GM18870 (cell line): ENCODE measurements around the gene PSME3IP1.
"Not testable (repeated sequence)": the region's sequence is repeated elsewhere in the genome, so short reads cannot be mapped to it uniquely, and the experiment has no call there.

Experiments used
- ATAC-seq: cut with Tn5 transposase; IDR thresholded peaks from one replicate; pipeline ENCODE4 v1.9.1; 2021; ENCODE audit warnings: moderate library complexity; ENCODE audit not compliant: unreplicated experiment

PSME3IP1 gene

DNA sequence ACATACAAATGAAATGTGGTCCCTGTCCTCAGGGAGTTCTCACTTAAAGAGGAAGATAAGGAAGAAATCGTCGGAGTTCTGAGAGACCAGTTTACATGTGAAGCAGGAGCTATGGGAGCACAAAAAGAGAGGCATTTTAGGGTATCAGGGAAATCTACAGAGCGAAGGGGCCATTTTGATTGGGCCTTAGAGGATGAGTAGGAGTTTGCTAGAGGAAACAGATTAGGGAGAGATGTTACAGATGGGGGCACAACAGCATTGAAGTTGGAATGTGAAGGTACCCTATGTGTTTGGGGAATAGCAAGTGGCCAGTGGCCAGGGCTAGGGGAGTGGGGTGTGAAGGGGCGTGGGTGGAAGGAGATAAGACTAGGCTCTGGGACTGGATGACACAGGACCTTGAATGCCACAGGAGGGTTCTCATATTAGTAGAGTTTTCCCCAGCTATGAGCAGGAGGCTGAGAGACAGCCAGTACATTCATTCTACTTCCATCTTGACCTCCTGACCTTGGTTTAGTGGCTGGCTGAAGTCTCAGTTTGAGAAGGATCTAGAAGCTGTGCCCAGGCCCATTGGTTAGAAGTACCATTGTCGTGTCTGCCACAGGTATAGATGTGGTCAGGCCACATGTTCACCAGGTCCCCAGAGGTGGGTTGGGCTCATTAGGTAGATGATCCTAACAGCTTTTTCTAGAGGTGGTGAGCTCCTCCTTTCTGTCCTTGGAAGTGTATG lies 58.6 kb downstream of the PSME3IP1 start:
- ATAC-seq = no peak

DNA sequence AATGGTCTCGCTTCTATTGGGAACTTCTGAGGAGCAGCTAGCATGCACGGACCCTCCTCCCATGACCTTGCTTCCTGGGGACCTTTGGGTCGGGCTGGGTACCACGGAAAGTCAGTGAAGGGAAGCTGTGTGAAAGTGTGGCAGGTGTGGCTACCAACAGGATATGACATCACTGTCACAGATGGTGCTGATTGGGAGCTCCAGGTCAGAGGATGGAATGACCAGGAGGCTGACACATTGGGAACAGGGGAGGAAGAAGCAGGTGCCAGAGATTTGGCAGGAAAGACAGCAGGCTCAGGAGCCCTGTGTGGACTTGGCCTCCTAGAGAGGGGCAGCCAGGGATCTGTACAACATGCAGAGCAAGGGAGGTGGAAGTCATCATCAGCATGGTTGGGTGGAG lies 59.4 kb downstream of the PSME3IP1 start:
- no peak for ATAC-seq

DNA sequence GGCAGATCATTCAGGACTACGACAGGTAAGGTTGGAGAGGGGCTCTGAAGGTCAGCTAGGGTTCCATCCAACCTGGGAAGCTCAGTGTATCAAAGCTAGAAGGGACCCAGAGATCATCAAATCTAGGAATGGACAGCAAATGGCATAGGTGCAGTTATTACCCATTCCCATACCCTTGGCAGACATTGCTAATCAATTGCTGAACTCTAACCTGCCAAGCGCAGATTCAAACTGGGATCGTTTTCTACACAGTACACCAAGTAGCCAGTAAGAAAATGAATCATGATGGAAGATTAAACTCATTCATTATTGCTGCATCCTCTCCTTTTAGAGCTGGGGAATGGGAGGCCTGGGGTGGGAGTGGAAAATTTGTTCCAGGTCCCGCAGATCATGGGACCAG lies 59.9 kb downstream of the PSME3IP1 start:
- ATAC-seq = no peak

DNA sequence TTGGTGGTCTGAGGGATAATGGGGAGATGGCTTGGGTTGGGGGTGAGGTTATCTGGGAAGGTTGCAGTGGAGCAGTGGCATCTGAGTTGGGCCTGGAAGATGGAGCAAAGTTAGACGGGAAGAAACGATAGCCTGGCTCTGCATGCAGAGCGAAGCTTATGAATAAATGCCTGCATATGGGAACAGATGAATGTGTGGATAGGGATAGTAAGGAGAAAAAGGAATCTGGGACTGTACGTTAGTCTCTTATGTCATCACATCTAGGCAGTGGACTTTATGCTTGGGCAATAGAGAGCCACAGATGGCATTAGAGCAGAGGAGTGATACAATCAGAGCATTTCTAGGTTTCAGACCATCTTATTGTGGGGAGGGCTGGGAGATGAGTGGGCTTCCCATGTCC lies 60.5 kb downstream of the PSME3IP1 start:
- no peak for ATAC-seq

DNA sequence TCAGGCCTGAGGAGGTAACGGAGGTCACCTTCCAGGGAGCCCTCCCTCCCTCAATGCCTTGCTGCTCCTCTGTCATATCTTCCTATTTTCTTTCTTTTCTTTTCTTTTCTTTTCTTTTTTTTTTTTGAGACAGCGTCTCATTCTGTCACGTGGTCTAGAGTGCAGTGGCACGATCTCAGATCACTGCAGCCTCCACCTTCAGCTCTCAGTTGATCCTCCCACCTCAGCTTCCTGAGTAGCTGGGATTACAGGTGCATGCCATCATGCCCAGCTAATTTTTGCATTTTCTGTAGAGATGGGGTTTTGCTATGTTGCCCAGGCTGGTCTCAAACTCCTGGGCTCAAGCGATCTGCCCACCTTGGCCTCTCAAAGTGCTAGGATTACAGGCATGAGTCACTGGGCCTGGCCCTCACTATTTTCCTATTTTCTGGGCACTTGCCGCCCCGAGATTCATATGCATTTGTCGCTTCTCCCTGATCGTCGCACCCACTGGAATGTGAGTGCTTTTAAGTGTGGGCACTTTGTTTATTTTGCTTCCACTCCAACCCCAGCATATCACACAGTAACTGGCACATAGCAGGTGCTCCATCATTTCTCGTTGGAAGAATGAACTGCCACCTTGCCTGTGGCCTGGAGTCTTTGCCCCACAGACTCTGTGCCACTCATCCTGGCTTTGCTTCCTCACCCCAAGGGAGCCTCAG lies 61.7 kb downstream of the PSME3IP1 start:
- ATAC-seq = no peak

DNA sequence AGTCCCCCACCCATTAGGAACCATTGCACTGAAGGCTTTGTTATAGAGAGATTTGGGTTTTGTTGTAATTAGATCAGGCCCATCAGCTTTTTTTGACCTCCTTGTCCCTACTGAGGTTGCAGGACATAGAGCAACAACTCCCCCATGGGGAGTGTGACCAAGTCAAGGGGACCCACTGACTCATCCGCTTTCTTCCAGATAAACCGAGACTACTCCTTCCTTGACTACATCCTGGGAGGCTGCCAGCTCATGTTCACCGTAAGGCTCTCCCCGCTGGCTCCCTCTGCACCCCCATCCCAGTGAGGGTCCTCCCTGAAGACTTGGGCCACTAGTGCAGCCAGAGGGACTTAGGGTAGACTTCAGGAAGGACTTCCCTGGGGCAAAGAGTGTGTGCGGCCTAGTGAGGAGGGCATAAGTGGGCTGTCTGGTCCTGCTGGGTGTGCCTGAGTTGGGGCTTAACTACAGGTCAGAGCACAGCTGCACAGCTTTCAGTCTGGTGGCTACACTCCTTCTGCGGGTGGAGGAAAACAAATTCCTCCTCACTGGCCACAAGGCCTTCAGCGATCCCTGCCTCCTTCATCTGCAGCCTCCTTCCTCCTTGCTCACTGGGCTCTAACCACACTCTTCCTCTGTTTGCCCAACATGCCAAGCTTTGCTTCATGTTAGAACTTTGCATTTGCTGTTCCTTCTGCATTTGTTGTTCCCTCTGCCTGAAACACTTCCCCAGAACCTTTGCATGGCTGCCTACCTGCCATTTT lies 62.4 kb downstream of the PSME3IP1 start:
- ATAC-seq = no peak

DNA sequence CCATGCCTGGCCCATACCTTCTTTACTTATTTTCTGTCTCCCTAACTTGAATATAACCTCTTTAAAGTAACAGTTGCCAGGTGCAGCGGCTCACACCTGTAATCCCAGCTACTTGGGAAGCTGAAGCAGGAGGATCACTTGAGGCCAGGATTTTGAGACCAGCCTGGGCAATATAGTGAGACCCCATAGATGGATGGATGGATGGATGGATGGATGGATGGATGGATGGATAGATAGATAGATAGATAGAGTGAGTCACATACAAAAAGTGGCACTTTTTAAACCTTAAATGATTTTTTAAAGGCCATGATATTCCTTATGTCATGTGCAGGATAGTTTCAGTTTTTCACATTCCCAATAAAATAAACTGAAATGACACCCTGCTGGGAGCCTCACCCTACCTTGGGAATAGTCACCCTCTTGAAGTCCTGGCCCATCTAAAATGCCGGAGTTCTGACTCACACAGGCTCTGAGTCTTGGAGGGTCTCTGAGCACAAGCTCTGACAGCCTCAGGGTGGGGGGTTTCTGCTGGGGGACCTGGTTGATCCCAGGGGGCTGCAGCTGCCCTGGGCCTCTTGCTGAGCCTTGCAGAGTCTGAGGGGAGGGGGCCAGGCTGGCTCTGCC lies 67.3 kb downstream of the PSME3IP1 start:
- no peak for ATAC-seq

DNA sequence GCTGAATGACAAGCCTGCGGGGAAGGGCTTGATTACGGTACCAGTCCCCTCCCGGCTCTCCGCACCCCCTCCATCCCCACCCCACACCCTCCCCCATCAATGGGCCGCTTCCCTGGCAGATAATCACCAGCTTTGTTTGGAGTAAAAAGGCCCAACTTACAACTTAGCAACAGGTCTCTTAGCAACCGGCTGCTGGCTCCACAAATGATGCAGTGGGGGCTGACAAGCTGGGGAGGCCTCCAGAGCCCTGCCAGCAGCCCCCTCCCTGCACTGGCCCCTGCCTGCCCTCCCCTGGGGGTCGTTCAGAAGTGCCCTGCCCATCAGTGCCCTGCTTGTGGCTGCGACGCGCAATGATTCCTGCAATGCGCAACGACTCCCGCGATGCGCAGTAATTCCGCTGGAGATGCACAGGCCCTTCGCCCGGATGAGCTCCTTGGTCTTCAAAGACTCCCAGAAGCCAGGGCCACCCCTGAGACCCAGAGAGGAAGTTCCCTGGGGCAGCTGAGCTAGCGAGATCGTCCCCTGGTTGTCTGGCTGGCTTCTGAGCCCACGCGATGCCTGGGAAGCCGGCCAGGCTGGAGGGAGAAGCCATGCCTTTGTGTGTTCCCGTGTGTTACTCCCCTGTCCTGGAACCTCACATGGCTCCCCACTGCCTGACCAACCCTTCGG lies 70.2 kb downstream of the PSME3IP1 start:
- no peak for ATAC-seq

DNA sequence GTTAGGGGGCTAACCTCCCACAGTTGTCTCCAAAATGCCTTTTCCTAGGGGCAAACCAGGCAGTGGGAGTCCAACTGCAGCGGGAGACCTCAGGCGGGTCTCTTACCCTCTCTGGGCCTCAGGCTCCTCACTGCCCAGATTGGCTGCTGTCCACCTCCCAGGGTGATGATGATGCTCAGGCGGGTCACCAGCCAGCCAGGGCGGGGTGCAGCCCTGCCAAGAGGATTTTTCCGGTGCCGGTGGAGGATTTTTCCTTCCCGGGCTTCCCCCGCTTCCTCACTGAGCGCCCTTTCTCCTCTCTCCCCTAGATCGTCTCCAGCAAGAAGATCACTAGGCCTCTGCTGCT lies 70.7 kb downstream of the PSME3IP1 start:
- no peak for ATAC-seq

DNA sequence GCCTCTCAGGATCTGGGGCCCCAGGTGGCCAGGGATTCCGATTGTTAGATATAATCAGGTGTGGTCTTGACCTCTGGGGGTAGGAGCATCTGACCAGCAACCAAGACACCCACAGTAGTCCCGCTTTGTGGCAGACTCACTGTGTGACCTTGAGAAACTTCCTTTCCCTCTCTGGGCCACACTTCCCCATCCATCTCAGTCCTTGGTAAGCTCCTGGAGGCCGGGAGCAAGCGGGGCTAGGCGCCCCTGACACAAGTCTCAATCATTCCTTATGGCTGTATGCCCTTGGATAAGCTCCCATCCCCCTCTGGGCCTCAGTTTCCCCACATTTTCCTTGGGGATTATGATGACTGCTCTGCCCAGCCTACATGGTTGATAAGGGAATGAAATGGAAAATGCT lies 72.2 kb downstream of the PSME3IP1 start:
- ATAC-seq = no peak

DNA sequence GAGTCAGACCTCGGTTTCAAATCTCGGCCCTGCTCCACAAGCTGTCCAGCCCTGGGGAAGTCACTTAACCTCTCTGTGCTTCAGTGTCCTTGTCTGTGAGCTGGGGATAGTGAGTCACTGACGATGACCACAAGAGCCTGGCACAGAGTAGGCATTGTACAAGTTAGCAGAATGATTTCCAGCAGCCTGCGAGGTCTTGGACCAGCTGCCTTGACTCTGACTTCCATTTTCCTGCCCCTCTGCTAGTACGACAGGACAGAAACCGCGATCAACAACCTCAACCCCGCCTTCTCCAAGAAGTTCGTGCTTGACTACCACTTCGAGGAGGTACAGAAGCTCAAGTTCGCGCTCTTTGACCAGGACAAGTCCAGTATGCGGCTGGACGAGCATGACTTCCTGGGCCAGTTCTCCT lies 72.8 kb downstream of the PSME3IP1 start:
- ATAC-seq = no peak

DNA sequence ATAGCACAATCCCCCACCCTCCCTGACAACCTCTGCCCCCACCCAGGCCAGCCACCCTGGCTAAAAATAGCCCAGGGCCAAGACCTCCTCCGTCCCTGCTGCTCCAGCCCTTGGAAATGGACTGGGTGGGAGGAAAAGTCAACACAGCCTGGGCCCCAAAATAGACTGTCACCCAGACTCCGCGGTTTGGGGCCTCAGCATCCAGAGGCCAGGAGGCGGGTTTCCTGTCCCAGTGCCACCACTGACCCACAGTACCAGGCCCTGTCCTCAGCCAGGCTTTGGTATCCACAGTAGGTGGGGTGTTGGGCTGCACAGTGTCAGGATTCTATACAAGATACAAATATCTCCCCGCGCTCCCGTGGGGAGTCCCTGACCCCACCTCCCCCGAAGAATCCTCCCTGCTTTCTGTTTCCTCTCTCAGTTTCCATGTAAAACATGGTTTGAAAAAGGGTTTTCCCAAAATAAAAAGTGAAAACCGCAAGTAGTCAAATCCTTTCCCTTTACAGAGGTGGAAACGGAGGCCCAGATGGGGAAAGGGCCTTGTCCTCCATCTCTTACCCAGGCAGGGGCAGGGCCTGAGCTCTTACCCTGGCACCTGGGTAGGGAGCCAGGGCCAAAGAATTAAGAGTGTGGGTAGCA lies 73.3 kb downstream of the PSME3IP1 start:
- ATAC-seq = no peak

DNA sequence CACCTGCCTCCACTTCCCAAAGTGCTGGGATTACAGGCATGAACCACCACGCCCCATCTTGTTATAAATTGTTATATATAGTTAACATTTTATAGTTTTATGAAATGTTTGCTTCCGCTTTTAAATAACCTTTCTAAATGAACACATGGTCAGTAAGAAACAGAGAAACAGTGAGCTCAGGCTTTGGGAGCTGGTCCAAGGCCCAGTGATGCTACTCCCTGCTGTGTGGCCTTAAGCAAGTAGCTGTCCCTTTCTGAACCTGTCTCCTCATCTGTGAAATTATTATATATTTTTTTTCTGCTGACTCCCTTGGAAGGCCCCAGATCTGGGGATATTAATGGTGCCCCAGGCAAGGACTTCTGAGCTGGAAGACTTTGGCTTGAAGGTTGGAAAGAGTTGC lies 74.4 kb downstream of the PSME3IP1 start:
- ATAC-seq = no peak

DNA sequence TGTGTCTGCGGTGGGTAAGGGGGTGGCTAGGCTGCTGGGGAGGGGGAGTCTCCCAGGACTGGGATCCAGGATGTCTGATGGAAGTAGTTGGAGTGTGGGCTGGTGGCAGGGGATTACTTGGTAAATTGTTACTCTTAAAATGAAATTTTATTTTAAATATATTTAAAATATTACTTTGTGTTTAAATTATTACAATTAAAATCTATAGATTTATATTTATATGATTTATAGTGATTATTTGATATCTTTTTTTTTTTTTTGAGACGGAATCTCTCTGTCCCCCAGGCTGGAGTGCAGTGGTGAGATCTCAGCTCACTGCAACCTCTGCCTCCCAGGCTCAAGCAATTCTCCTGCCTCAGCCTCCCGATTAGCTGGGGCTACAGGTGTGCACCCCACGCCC lies 74.9 kb downstream of the PSME3IP1 start:
- no peak for ATAC-seq

DNA sequence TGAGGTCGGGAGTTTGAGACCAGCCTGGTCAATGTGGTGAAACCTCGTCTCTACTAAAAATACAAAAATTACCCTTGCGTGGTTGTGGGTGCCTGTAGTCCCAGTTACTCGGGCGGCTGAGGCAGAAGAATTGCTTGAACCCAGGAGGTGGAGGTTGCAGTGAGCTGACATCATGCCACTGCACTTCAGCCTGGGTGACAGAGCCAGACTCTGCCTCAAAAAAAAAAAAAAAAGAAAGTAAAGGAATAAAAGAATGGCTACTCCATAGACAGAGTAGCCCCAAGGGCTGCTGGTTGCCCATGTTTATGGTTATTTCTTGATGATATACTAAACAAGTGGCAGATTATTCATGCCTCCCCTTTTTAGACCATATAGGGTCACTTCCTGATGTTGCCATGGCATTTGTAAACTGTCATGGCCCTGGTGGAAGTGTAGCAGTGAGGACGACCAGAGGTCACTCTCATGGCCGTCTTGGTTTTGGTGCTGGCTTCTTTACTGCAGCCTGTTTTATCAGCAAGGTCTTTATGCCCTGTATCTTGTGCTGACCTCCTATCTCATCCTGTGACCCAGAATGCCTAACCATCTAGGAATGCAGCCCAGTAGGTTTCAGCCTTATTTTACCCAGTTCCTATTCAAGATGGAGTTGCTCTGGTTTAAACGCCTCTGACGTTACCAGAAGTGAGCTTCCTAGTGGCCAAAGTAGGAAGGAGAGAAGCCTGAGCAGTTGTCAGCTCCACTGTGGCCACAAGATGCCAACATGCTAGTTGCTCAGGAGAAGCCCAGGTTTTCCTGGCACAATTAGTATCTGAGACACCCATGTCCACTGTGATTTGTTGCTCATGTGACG lies 76.4 kb downstream of the PSME3IP1 start:
- ATAC-seq = not testable (repeated sequence)

DNA sequence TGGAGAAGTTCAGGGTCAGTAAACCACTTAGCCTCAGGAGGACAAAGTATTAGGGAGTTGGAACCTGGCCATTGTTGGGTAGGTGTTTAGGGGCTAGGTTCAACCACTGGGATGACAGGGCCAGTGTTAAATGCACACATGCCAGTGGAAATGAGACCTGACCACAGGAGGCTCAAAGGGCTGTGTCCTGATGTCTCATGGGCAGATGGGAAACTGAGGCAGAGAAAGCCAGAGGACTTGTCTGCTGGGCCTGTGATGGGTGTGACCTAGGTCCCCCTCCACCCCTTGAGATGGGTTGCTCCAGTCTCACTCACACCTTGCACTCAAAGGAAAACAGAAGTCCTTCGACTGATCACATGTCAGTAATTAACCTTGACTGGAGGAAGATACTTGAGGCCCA lies 77.4 kb downstream of the PSME3IP1 start:
- ATAC-seq = no peak

DNA sequence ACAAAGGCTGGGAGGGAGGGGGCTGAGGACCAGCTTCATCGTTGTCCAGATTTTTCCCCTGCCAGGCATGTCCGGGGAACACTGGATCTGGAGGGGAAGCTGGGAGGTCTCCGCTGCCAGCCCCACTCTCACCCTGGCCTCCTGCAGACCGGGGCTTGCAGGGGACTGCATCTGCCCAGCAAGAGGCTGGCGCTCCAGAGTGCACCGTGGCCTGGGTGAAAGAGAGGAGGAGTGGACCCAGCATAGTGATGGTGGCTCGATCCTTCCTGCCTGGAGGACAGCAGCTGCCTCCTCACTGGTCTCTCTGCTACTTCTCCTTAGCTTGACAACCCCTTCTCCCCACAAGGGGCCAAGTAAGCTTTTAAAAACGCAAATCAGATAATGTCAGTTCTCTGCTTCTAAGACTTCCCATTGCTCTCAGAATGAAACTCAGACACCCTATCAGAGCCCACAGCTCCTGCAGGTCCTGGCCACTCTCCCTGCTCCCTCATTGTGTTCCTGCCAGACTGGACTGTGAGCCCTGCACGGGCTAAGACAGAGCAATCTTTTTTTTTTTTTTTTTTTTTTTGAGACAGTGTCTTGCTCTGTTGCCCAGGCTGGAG lies 78.4 kb downstream of the PSME3IP1 start:
- no peak for ATAC-seq

DNA sequence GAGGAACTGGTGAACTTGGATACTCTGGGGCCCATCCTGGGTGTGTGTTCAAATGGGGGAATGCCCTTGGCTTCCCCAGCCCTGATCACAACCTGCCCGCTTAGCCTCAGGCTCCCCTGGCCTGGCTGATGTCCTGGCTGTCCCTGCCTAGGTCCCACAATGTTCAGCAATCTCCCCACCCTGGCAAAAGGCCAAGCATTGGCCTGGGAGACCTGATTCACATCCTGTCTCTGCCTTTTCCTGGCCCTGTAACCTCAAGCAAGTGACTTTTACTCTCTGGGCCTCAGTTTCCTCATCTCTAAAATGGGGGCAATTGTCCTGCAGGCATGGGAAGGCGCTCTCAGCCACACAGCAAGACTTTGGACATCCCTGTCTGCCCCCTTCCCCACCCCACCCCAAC lies 79.1 kb downstream of the PSME3IP1 start:
- no peak for ATAC-seq

DNA sequence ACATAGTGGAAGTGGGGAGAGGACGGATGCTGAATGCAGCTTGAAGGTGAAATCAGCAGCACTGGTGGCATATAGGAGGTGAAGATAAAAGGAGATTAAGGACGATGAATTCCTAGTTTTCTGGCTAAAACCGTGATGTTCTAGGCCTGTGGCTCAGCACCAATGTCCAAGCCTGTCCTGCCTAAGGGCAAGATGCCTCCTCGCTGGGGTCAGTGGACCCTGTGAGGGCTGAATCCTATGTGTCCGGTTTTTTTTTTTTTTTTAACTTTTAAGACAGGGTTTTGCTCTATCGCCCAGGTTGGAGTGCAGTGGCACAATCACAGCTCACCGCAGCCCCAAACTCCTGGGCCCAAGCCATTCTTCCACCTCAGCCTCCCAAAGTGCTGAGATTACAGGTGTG lies 80.7 kb downstream of the PSME3IP1 start:
- ATAC-seq = no peak
